HG02884 (cell line): ENCODE measurements around the gene ZNF778.
A peak's percentile ranks its signal among the peaks of the same experiment; 100 is the strongest.

ENCODE experiments used
- ATAC-seq: cut with Tn5 transposase; IDR thresholded peaks from one replicate; pipeline ENCODE4 v1.9.1; 2021; ENCODE audit warnings: mild to moderate bottlenecking, moderate library complexity; ENCODE audit not compliant: unreplicated experiment

ZNF778 gene

GRCh38 chr16:89217388-89218191 lies at the start of gene ZNF778:
ZNF778 (plus strand) TSS chr16:89217703; CDS start chr16:89221128, 3,425 bp downstream.
- peak; percentile 73 for ATAC-seq

- no peak for ATAC-seq
Observed at GRCh38 chr16:89168381-89169189, 48.9 kb upstream of the ZNF778 start.

GRCh38 chr16:89169778-89170177 lies 47.7 kb upstream of the ZNF778 start:
- ATAC-seq: no peak

GRCh38 chr16:89170346-89171215 lies 46.9 kb upstream of the ZNF778 start:
- ATAC-seq: no peak

- ATAC-seq: peak; percentile 85
Observed at GRCh38 chr16:89171216-89172170, 46.0 kb upstream of the ZNF778 start, which contains the start of gene CDH15. CDH15 (plus strand) TSS chr16:89171748; CDS start chr16:89171832, 84 bp downstream.

GRCh38 chr16:89172171-89172527 lies 45.4 kb upstream of the ZNF778 start:
- no peak for ATAC-seq

GRCh38 chr16:89172528-89173173 lies 44.9 kb upstream of the ZNF778 start:
- ATAC-seq: no peak

GRCh38 chr16:89173174-89173921 lies 44.2 kb upstream of the ZNF778 start:
- ATAC-seq: no peak

- no peak for ATAC-seq
Observed at GRCh38 chr16:89174055-89174827, 43.3 kb upstream of the ZNF778 start.

- ATAC-seq: no peak
Observed at GRCh38 chr16:89174877-89175276, 42.6 kb upstream of the ZNF778 start.

- ATAC-seq: no peak
Observed at GRCh38 chr16:89175280-89176146, 42.0 kb upstream of the ZNF778 start.

GRCh38 chr16:89176147-89176690 lies 41.3 kb upstream of the ZNF778 start:
- no peak for ATAC-seq

- no peak for ATAC-seq
Observed at GRCh38 chr16:89176717-89177116, 40.8 kb upstream of the ZNF778 start.

- ATAC-seq: no peak
Observed at GRCh38 chr16:89177501-89177900, 40.0 kb upstream of the ZNF778 start.

GRCh38 chr16:89178453-89179147 lies 38.9 kb upstream of the ZNF778 start:
- no peak for ATAC-seq

GRCh38 chr16:89179148-89179484 lies 38.4 kb upstream of the ZNF778 start:
- no peak for ATAC-seq
